Parathyroid adenoma (tissue), 2 donors: ENCODE measurements around the gene PLIN5.
"Not testable (repeated sequence)": the region's sequence is repeated elsewhere in the genome, so short reads cannot be mapped to it uniquely, and the experiment has no call there.

Experiments used
- H2AFZ ChIP-seq: fragments of 300-600 bp; sonication (generic); one replicate; pipeline ENCODE4 v1.7.0; 2017; ENCODE audit warnings: antibody characterized with exemption, mild to moderate bottlenecking
- H3K27ac ChIP-seq: fragments of 300-600 bp; sonication (generic); one replicate; pipeline ENCODE4 v1.7.0; 2017
- H3K27me3 ChIP-seq: fragments of 300-600 bp; sonication (generic); one replicate; pipeline ENCODE4 v1.7.0; 2017; ENCODE audit warnings: low read length; ENCODE audit not compliant: control insufficient read depth, insufficient read depth
- H3K36me3 ChIP-seq: fragments of 300-600 bp; sonication (generic); one replicate; pipeline ENCODE4 v1.7.0; 2017; ENCODE audit warnings: low read length; ENCODE audit not compliant: control insufficient read depth, insufficient read depth
- H3K4me1 ChIP-seq: fragments of 300-600 bp; sonication (generic); one replicate; pipeline ENCODE4 v1.7.0; 2017; ENCODE audit warnings: control low read depth
- H3K4me2 ChIP-seq: fragments of 300-600 bp; sonication (generic); one replicate; pipeline ENCODE4 v1.7.0; 2017; ENCODE audit warnings: low read length
- H3K4me3 ChIP-seq: fragments of 300-600 bp; sonication (generic); one replicate; pipeline ENCODE4 v1.7.0; 2017; ENCODE audit warnings: low read depth, low read length
- H3K79me2 ChIP-seq: fragments of 300-600 bp; sonication (generic); one replicate; pipeline ENCODE4 v1.7.0; 2017; ENCODE audit warnings: control low read depth
- H3K9ac ChIP-seq: fragments of 300-600 bp; sonication (generic); one replicate; pipeline ENCODE4 v1.7.0; 2017; ENCODE audit warnings: mild to moderate bottlenecking
- H3K9me3 ChIP-seq: fragments of 300-600 bp; sonication (generic); one replicate; pipeline ENCODE4 v1.7.0; 2017; ENCODE audit warnings: low read length; ENCODE audit not compliant: control insufficient read depth
- TF ChIP-seq, protein P1 (sequence below): fragments of 300-600 bp; sonication (generic); IDR thresholded peaks from one replicate; pipeline ENCODE4 v1.7.0; 2017; ENCODE audit warnings: antibody characterized with exemption, mild to moderate bottlenecking
- donor health status: primary hyperparathyroidism.

PLIN5 gene

DNA sequence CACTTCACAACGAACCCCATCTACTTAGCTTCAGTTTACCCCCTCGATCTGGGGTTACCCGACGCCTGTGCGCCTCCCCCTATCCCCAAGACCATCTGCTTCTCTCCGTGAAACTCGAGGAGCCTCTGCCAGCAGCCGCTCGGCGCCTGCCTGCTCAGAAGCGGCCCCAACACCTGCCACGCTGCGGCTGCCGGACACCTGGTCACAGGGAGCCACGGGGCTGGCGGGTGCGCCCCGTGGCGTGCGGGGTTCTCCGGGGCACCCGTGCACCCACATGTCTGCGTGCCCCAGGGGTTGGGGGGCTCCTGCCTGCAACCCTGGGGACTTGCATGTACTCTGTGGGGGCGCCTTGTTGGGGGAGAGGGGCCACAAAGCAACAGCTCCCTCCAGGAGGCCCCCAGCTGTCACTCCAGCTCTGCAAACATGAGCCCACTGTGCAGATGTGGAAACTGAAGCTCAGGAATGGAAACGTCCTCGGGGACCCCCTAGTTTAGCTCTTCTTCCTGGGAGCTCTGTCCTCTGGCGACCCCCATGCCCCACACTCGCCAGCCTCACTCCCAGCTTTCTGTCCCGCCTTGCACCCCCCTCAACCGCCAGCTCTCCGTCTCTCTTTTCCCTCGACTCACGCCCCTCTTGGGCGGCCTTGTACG, 31.5 kb upstream of the PLIN5 start:
- H3K9me3 ChIP-seq, result no peaks in the 10 kb centered on the region
- no peaks in the 10 kb centered on the region for H3K36me3 ChIP-seq
- H2AFZ ChIP-seq, result no peak overlapping the region
- H3K4me2 ChIP-seq, result no peak overlapping the region
- H3K4me1 ChIP-seq, result no peaks in the 10 kb centered on the region
- H3K79me2 ChIP-seq, result no peaks in the 10 kb centered on the region
- H3K27ac ChIP-seq, result no peak overlapping the region
- H3K27me3 ChIP-seq, result no peaks in the 10 kb centered on the region
- TF ChIP-seq, protein P1, sequence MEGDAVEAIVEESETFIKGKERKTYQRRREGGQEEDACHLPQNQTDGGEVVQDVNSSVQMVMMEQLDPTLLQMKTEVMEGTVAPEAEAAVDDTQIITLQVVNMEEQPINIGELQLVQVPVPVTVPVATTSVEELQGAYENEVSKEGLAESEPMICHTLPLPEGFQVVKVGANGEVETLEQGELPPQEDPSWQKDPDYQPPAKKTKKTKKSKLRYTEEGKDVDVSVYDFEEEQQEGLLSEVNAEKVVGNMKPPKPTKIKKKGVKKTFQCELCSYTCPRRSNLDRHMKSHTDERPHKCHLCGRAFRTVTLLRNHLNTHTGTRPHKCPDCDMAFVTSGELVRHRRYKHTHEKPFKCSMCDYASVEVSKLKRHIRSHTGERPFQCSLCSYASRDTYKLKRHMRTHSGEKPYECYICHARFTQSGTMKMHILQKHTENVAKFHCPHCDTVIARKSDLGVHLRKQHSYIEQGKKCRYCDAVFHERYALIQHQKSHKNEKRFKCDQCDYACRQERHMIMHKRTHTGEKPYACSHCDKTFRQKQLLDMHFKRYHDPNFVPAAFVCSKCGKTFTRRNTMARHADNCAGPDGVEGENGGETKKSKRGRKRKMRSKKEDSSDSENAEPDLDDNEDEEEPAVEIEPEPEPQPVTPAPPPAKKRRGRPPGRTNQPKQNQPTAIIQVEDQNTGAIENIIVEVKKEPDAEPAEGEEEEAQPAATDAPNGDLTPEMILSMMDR, result no peak
- H3K4me3 ChIP-seq, result no peak overlapping the region
- no peak overlapping the region for H3K9ac ChIP-seq

DNA sequence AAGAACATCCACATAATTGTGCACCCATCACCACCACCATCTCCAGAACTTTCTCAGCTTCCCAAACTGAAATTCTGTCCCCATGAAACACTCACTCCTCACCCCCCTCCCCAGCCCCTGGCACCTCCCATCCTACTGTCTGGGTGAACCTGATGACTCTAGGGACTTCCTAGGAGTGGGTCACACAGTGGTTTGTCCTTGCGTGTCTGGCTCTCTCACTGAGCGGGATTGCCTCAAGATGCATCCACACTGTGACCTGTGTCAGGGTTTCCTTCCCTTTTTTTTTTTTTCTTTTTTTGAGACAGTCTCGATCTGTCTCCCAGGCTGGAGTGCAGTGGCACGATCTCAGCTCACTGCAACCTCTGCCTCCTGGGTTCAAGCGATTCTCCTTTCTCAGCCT, 28.5 kb upstream of the PLIN5 start:
- H3K27ac ChIP-seq, H3K4me1 ChIP-seq, H3K4me3 ChIP-seq, H3K9me3 ChIP-seq, H3K36me3 ChIP-seq, H3K79me2 ChIP-seq, H2AFZ ChIP-seq, H3K4me2 ChIP-seq, H3K27me3 ChIP-seq, H3K9ac ChIP-seq: not testable (repeated sequence)

DNA sequence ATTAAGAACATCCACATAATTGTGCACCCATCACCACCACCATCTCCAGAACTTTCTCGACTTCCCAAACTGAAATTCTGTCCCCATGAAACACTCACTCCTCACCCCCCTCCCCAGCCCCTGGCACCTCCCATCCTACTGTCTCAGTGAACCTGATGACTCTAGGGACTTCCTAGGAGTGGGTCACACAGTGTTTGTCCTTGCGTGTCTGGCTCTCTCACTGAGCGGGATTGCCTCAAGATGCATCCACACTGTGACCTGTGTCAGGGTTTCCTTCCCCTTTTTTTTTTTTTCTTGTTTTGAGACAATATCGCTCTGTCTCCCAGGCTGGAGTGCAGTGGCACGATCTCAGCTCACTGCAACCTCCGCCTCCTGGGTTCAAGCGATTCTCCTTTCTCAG, 27.1 kb upstream of the PLIN5 start:
- H3K27me3 ChIP-seq, H3K79me2 ChIP-seq, H3K4me1 ChIP-seq, H2AFZ ChIP-seq, H3K9ac ChIP-seq, H3K36me3 ChIP-seq, H3K4me3 ChIP-seq, H3K27ac ChIP-seq, H3K4me2 ChIP-seq, H3K9me3 ChIP-seq: not testable (repeated sequence)

GRCh38 chr19:4559569-4559968, 24.5 kb upstream of the PLIN5 start, which contains the start of gene SEMA6B:
SEMA6B (minus strand) TSS chr19:4559684; CDS start chr19:4558457, 1,227 bp downstream.
- TF ChIP-seq, protein P1, result no peak
- no peak within 1 kb of the TSS for H3K4me2 ChIP-seq
- H3K4me1 ChIP-seq, result no peaks in the 10 kb centered on the region
- H3K27me3 ChIP-seq, result no peaks in the 10 kb centered on the region
- H3K27ac ChIP-seq, result peak within 1 kb of the TSS; percentile 34
- no peaks in the 10 kb centered on the region for H3K36me3 ChIP-seq
- H3K9ac ChIP-seq, result no peak within 1 kb of the TSS
- H3K4me3 ChIP-seq, result peak within 1 kb of the TSS; percentile 29
- no peaks in the 10 kb centered on the region for H3K9me3 ChIP-seq
- no peak within 1 kb of the TSS for H2AFZ ChIP-seq
- H3K79me2 ChIP-seq, result no peaks in the 10 kb centered on the region

DNA sequence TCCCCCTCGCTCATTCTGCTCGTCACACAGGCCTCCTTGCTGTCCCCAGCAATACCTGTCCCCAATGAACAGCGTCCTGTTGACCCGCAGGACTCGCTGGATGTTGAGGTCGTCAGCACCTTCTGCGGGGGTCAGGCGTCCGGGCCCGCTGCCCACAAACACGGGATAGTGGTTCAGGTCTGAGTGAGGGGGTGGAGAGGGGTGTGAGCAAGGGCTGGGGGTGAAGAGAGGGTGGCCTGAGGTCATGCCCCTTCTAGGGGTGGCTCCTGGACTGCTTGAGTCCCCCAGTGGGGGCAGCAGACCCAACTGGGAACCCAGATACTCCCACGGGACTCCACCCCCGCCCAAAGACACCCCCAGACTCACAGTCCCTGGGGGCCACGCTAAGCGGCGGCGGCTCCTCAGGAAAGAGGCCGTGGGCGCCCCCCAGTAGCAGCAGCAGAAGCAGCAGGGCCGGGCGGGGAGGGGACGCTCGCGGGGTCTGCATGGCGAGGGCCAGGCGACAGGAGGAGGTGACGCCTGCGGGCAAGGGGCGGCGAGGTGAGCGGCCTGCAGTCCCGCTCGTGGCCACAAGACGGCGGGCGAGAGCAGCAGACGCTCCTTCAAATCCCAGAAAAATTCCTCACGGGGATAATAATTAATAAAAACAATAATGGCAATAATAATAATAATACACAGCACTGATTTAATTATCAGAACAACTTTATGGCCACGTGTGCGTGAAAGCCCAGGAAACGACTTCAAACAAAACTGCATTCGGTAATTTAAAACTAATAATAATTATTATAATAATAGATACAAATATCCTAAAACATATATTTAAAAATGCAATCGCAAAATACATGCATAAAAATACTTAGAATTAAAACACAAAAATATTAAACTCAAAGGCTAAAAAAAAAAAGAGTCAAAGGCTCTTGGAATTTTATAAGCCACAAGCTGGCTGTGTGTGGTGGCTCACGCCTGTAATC, 23.2 kb upstream of the PLIN5 start:
- Histone ChIP-seq H3K9me3 (no peaks in the 10 kb centered on the region), H3K36me3 (no peaks in the 10 kb centered on the region), H3K4me1 (no peaks in the 10 kb centered on the region), H3K27ac (no peak overlapping the region), H2AFZ (no peak overlapping the region), H3K9ac (no peak overlapping the region), H3K4me2 (no peak overlapping the region), H3K79me2 (no peaks in the 10 kb centered on the region), H3K4me3 (peak overlapping the region; percentile 29), H3K27me3 (no peaks in the 10 kb centered on the region)
- TF ChIP-seq, protein P1, result peak; percentile 98
